Measurements from ENCODE around the gene YEATS4. TPM values are rescaled to one million over a fixed set of nuclear protein-coding genes. Genes with fewer than 3 reads are reported as not detected.

The YEATS4 gene
- total and polyA plus RNA-seq, 2 donors (not counting 1 experiment from before 2014, with no cell fraction given): 17.7 to 18.0 TPM

DNA sequence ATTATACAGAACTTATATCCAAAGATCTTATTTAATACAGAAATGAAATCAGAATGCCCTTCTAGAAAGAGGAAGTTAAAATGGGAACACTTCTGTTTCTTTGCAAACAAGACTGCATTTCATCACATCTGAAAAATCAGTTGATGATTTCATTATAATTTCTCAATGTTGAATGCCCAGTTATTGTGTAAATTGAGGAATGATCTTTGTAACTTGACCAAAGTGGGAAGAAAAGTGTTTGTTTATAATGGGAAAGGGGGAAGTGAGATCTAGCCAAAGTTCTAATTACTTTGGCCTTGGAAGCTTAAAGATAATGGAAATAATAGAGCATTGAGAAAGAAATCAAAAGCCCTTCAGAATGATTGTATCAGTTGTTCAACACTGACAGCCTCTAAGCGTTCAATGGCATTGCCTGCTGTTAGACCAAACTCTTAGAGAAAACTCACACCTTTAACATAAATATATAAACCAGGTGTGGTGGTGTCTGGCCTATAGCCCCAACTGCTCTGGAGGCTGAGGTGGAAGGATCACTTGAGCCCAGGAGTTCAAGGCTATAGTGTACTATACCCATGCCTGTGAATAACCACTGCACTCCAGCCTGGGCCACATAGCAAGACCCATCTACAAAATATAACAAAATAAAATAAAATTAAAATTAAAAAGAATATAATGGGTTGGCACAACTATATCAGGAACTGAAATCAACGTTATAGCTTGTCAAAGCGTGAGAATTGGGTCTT lies 21.3 kb upstream of the YEATS4 start:
- Mint-ChIP-seq H3K4me3 (peak overlapping the region; percentile 35), H3K27ac (peak overlapping the region; percentile 90), H3K4me1 (peaks cover 18% of the 10 kb centered on the region), H3K9me3 (ENCODE audit: insufficient read depth) (no peaks in the 10 kb centered on the region), H3K27me3 (no peaks in the 10 kb centered on the region)
- no peak overlapping the region for H3K9ac ChIP-seq (ENCODE audit: low read length)
- no peaks in the 10 kb centered on the region for H3K9me3 ChIP-seq (ENCODE audit: control extremely low read depth in 1 of 3, control insufficient read depth in 2 of 3, insufficient read depth in 1 of 3, low read length in 2 of 3)
- DNase-seq (peak; percentile 45), ATAC-seq (ENCODE audit: low read depth) (peak; percentile 53)
- peaks cover 17 to 18% of the 10 kb centered on the region in 2 donors for H3K4me1 ChIP-seq (ENCODE audit: control insufficient read depth in 2 of 2, insufficient read depth in 2 of 2, low read length in 2 of 2)
- H3K27me3 ChIP-seq (replicated peaks in 1 of 4; ENCODE audit: control extremely low read depth in 1 of 4, control insufficient read depth in 3 of 4, insufficient read depth in 4 of 4, low read length in 3 of 4): no peaks in the 10 kb centered on the region
- peak overlapping the region; percentile 44 for H3K4me2 ChIP-seq (replicated peaks; ENCODE audit: low read depth, low read length, poor library complexity, severe bottlenecking)
- H2AFZ ChIP-seq (ENCODE audit: insufficient read depth, low read depth, low read length, poor library complexity, severe bottlenecking): peak overlapping the region; percentile 56
- WGBS (ENCODE audit: insufficient coverage): no CpG with 5 or more reads among the region's 3 CpGs
- ChIA-PET CTCF (interaction anchor here (1.0 to 6.8 kb wide), 5 partner anchors 8 to 232 kb away, joined by 3 to 31 read pairs (median 5); no protein-coding TSS in a partner anchor), POLR2A (no interaction called here)
- H3K79me2 ChIP-seq (ENCODE audit: control insufficient read depth, insufficient read depth, low read length): no peaks in the 10 kb centered on the region
- TF ChIP-seq EZH2 (IDR thresholded peaks at IDR 0.05; ENCODE audit: borderline replicate concordance, insufficient read depth, low read depth, low read length, poor library complexity, severe bottlenecking): no peak
- TF ChIP-seq, protein P1, sequence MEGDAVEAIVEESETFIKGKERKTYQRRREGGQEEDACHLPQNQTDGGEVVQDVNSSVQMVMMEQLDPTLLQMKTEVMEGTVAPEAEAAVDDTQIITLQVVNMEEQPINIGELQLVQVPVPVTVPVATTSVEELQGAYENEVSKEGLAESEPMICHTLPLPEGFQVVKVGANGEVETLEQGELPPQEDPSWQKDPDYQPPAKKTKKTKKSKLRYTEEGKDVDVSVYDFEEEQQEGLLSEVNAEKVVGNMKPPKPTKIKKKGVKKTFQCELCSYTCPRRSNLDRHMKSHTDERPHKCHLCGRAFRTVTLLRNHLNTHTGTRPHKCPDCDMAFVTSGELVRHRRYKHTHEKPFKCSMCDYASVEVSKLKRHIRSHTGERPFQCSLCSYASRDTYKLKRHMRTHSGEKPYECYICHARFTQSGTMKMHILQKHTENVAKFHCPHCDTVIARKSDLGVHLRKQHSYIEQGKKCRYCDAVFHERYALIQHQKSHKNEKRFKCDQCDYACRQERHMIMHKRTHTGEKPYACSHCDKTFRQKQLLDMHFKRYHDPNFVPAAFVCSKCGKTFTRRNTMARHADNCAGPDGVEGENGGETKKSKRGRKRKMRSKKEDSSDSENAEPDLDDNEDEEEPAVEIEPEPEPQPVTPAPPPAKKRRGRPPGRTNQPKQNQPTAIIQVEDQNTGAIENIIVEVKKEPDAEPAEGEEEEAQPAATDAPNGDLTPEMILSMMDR (IDR thresholded peaks at IDR 0.05): no peak
- intact Hi-C loops (cut with micrococcal nuclease): loop anchor here (5.0 to 10.0 kb wide), 2 partner anchors 46 to 93 kb away; no protein-coding TSS in a partner anchor
- no peaks in the 10 kb centered on the region for H4K20me1 ChIP-seq (ENCODE audit: control insufficient read depth, insufficient read depth, low read length, poor library complexity, severe bottlenecking)
- H3K4me3 ChIP-seq (ENCODE audit: control extremely low read depth in 1 of 5, extremely low read depth in 1 of 5, insufficient read depth in 1 of 5, low read depth in 2 of 5, low read length in 4 of 5): no peak overlapping the region
- peak overlapping the region; percentile 50 to 77 for H3K27ac ChIP-seq (ENCODE audit: low read length in 2 of 2)
- H3K36me3 ChIP-seq (replicated peaks in 1 of 2; ENCODE audit: control extremely low read depth in 1 of 2, control insufficient read depth in 1 of 2, extremely low read depth in 1 of 2, insufficient read depth in 2 of 2, low read length in 1 of 2): no peaks in the 10 kb centered on the region

DNA sequence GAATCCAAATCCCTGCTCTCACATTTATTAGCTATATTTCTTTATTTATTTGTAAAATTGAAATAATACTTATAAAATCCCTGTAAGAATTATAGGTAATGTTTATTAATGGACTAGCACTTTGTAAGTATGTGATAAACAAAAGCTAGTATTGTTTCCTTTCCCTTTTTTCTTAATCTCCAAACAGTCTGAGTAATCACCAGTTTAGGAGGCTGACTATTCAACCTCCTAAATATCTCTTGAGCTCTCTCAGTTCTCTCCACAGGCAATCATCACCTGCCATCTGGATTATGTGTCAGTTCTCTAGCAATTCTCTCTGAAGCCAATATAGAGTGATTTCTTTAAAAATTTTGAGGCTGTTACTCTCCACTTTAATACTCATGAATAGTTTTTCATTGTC lies 20.6 kb upstream of the YEATS4 start:
- POLR2A ChIA-PET: no interaction called here
- Histone ChIP-seq H3K9ac (ENCODE audit: low read length) (no peak overlapping the region), H4K20me1 (ENCODE audit: control insufficient read depth, insufficient read depth, low read length, poor library complexity, severe bottlenecking) (no peaks in the 10 kb centered on the region), H3K36me3 (replicated peaks in 1 of 2; ENCODE audit: control extremely low read depth in 1 of 2, control insufficient read depth in 1 of 2, extremely low read depth in 1 of 2, insufficient read depth in 2 of 2, low read length in 1 of 2) (no peaks in the 10 kb centered on the region), H3K27me3 (replicated peaks in 1 of 4; ENCODE audit: control extremely low read depth in 1 of 4, control insufficient read depth in 3 of 4, insufficient read depth in 4 of 4, low read length in 3 of 4) (peaks cover 0 to 3% (median 0%) of the 10 kb centered on the region in 4 experiments), H3K4me1 (ENCODE audit: control insufficient read depth in 2 of 2, insufficient read depth in 2 of 2, low read length in 2 of 2) (peaks cover 17 to 18% of the 10 kb centered on the region in 2 donors), H3K9me3 (ENCODE audit: control extremely low read depth in 1 of 3, control insufficient read depth in 2 of 3, insufficient read depth in 1 of 3, low read length in 2 of 3) (no peaks in the 10 kb centered on the region), H3K27ac (ENCODE audit: low read length in 2 of 2) (peak overlapping the region; percentile 50 to 77), H3K4me3 (ENCODE audit: control extremely low read depth in 1 of 5, extremely low read depth in 1 of 5, insufficient read depth in 1 of 5, low read depth in 2 of 5, low read length in 4 of 5) (no peak overlapping the region), H3K4me2 (replicated peaks; ENCODE audit: low read depth, low read length, poor library complexity, severe bottlenecking) (no peak overlapping the region), H2AFZ (ENCODE audit: insufficient read depth, low read depth, low read length, poor library complexity, severe bottlenecking) (peak overlapping the region; percentile 14), H3K79me2 (ENCODE audit: control insufficient read depth, insufficient read depth, low read length) (no peaks in the 10 kb centered on the region)
- H3K4me1 Mint-ChIP-seq: peaks cover 18% of the 10 kb centered on the region
- peak overlapping the region; percentile 81 for H3K27ac Mint-ChIP-seq
- intact Hi-C loops (cut with micrococcal nuclease): loop anchor here (5.0 to 10.0 kb wide), 2 partner anchors 47 to 94 kb away; no protein-coding TSS in a partner anchor
- no peak for ATAC-seq (ENCODE audit: low read depth)
- TF ChIP-seq EZH2 (IDR thresholded peaks at IDR 0.05; ENCODE audit: borderline replicate concordance, insufficient read depth, low read depth, low read length, poor library complexity, severe bottlenecking): no peak
- TF ChIP-seq, protein P1 (IDR thresholded peaks at IDR 0.05): no peak
- no peaks in the 10 kb centered on the region for H3K27me3 Mint-ChIP-seq
- no peaks in the 10 kb centered on the region for H3K9me3 Mint-ChIP-seq (ENCODE audit: insufficient read depth)
- DNase-seq: no peak
- H3K4me3 Mint-ChIP-seq: no peak overlapping the region
- CTCF ChIA-PET: interaction anchor here (1.0 to 6.8 kb wide), 4 partner anchors 8 to 232 kb away, joined by 3 to 31 read pairs (median 5); no protein-coding TSS in a partner anchor
